Breast epithelium (tissue), 3 donors: ENCODE measurements around the gene ZNF423.

Experiments used
- CTCF ChIP-seq, 3 donors: fragments of 450-650 bp; IDR thresholded peaks; one replicate each; pipeline ENCODE4 v1.5.1; 2016 to 2017; ENCODE audit warnings: antibody characterized with exemption in 3 of 3, mild to moderate bottlenecking in 3 of 3, moderate library complexity in 3 of 3
- POLR2A ChIP-seq: fragments of 450-650 bp; IDR thresholded peaks from one replicate; pipeline ENCODE4 v1.6.1; 2016; ENCODE audit warnings: antibody characterized with exemption, mild to moderate bottlenecking, moderate library complexity
- POLR2AphosphoS5 ChIP-seq, 3 donors: sonication (generic); formaldehyde crosslinking; IDR thresholded peaks; one replicate each; pipeline ENCODE4 v1.6.1; 2017; ENCODE audit warnings: antibody characterized with exemption in 3 of 3

- no peak for TF ChIP-seq POLR2AphosphoS5 (IDR thresholded peaks at IDR 0.05)
- no peak for TF ChIP-seq CTCF (IDR thresholded peaks at IDR 0.05)
- TF ChIP-seq POLR2A, result no peak
These were observed 364.7 kb downstream of the ZNF423 start for GRCh38 chr16:49491106-49491670.
